SK-N-SH (cell line): ENCODE results near the gene LIN52. TPM values are rescaled to one million over a fixed set of nuclear protein-coding genes. Genes with fewer than 3 reads are reported as not detected.

Experiments
- CTCF ChIA-PET: fragments of 300-600, 350-600 bp; formaldehyde crosslinking; extraction: SDS; loops from one replicate; lab custom pipeline; 2021; lab: Yijun Ruan, JAX
- POLR2A ChIA-PET: fragments of 350-600 bp; sonication (Branson Sonifier 250); formaldehyde crosslinking; extraction: SDS; loops from one replicate; lab custom pipeline; 2020; ENCODE audit warnings: antibody characterized with exemption, inconsistent platforms; lab: Yijun Ruan, JAX
- DNase-seq: peaks from one replicate; pipeline ENCODE4 v3.0.0; 2012
- H2AFZ ChIP-seq: fragments of 200-600 bp; sonication (generic); 2 replicates; pipeline ENCODE4 v1.8.1; 2016; ENCODE audit warnings: antibody characterized with exemption, mild to moderate bottlenecking, low read depth
- H3F3A ChIP-seq: fragments of 200-600 bp; sonication (generic); replicated peaks from 2 replicates; pipeline ENCODE3; 2016; ENCODE audit warnings: antibody characterized with exemption, mild to moderate bottlenecking; ENCODE audit not compliant: insufficient read depth
- H3K27ac ChIP-seq, 2 experiments: fragments of 200-500 bp in 1 of 2; fragments of 200-600 bp in 1 of 2; sonication (Bioruptor generic) in 1 of 2; sonication (generic), shearing (Covaris generic) in 1 of 2; 2 replicates each; pipeline versions ENCODE4 v1.5.1 to v1.6.1; 2014 to 2016; ENCODE audit warnings: low read depth in 2 of 2, inconsistent platforms in 1 of 2, low read length in 1 of 2, mild to moderate bottlenecking in 1 of 2, mixed read lengths in 1 of 2
- H3K27me3 ChIP-seq: fragments of 200-600 bp; sonication (generic), shearing (Covaris generic); 2 replicates; pipeline ENCODE4 v1.6.1; 2016; ENCODE audit warnings: mixed run types; ENCODE audit not compliant: insufficient read depth
- H3K36me3 ChIP-seq, 2 experiments: fragments of 200-500 bp in 1 of 2; fragments of 200-600 bp in 1 of 2; sonication (Bioruptor generic) in 1 of 2; sonication (generic) in 1 of 2; replicated peaks in 1 of 2; 2 replicates each; pipeline versions ENCODE3 to v1.5.1; 2014 to 2016; ENCODE audit warnings: low read length in 1 of 2, mild to moderate bottlenecking in 1 of 2; ENCODE audit not compliant: insufficient read depth in 2 of 2, control insufficient read depth in 1 of 2
- H3K4me1 ChIP-seq, 2 experiments: fragments of 200-500 bp in 1 of 2; fragments of 200-600 bp in 1 of 2; sonication (Bioruptor generic) in 1 of 2; sonication (generic), shearing (Covaris generic) in 1 of 2; 2 replicates each; pipeline versions ENCODE4 v1.5.1 to v1.6.1; 2014 to 2016; ENCODE audit warnings: low read depth in 1 of 2, low read length in 1 of 2, mixed run types in 1 of 2; ENCODE audit not compliant: insufficient read depth in 2 of 2, control insufficient read depth in 1 of 2
- H3K4me2 ChIP-seq: fragments of 200-600 bp; sonication (generic), shearing (Covaris generic); 2 replicates; pipeline ENCODE4 v1.6.1; 2017; ENCODE audit warnings: mixed run types
- H3K4me3 ChIP-seq, 2 experiments: fragments of 200-500 bp in 1 of 2; fragments of 200-600 bp in 1 of 2; sonication (Bioruptor generic) in 1 of 2; sonication (generic), shearing (Covaris generic) in 1 of 2; 2 replicates each; pipeline versions ENCODE4 v1.5.1 to v1.8.1; 2014 to 2016; ENCODE audit warnings: low read depth in 2 of 2, inconsistent platforms in 1 of 2, low read length in 1 of 2, mild to moderate bottlenecking in 1 of 2, mixed read lengths in 1 of 2, moderate library complexity in 1 of 2
- H3K79me2 ChIP-seq: fragments of 200-600 bp; sonication (generic); 2 replicates; pipeline ENCODE4 v1.8.1; 2017; ENCODE audit warnings: mild to moderate bottlenecking; ENCODE audit not compliant: insufficient read depth
- H3K9ac ChIP-seq: fragments of 200-600 bp; sonication (generic); 2 replicates; pipeline ENCODE4 v1.6.1; 2017; ENCODE audit warnings: mixed run types
- H3K9me2 ChIP-seq: fragments of 200-600 bp; sonication (generic); 2 replicates; pipeline ENCODE4 v1.6.1; 2017; ENCODE audit warnings: mixed run types
- H3K9me3 ChIP-seq: fragments of 200-600 bp; sonication (generic); 2 replicates; pipeline ENCODE4 v1.6.1; 2017; ENCODE audit warnings: mixed run types, mild to moderate bottlenecking, moderate library complexity
- H4K20me1 ChIP-seq: fragments of 200-600 bp; sonication (generic); 2 replicates; pipeline ENCODE4 v1.6.1; 2017; ENCODE audit warnings: mild to moderate bottlenecking, mixed run types; ENCODE audit not compliant: insufficient read depth
- EP300 ChIP-seq, 2 experiments: IDR thresholded peaks; 2 replicates each; pipeline versions ENCODE4 v1.4.0 to v1.6.1; 2012; ENCODE audit warnings: borderline replicate concordance in 1 of 2, low read depth in 1 of 2, low read length in 1 of 2
- EZH2phosphoT487 ChIP-seq: fragments of 200-600 bp; sonication (generic); IDR thresholded peaks from 2 replicates; pipeline ENCODE4 v1.6.1; 2017; ENCODE audit warnings: low read depth, mixed run types, mild to moderate bottlenecking, antibody characterized with exemption, moderate library complexity, borderline replicate concordance
- FOSL2 ChIP-seq: IDR thresholded peaks from 2 replicates; pipeline ENCODE4 v1.4.0; 2012; ENCODE audit warnings: low read depth, mild to moderate bottlenecking, moderate library complexity, borderline replicate concordance
- GABPA ChIP-seq: IDR thresholded peaks from 2 replicates; pipeline ENCODE4 v1.4.0; 2012; ENCODE audit warnings: low read depth, mild to moderate bottlenecking
- NFIC ChIP-seq: IDR thresholded peaks from 2 replicates; pipeline ENCODE4 v1.4.0; 2012; ENCODE audit warnings: borderline replicate concordance
- NRF1 ChIP-seq: IDR thresholded peaks from 2 replicates; pipeline ENCODE4 v1.6.1; 2012; ENCODE audit warnings: low read depth, mild to moderate bottlenecking, low read length
- RCOR1 ChIP-seq: fragments of 150-350 bp; IDR thresholded peaks from 2 replicates; pipeline ENCODE4 v1.6.1; 2017; ENCODE audit warnings: antibody characterized with exemption, low read length
- REST ChIP-seq: IDR thresholded peaks from 2 replicates; pipeline ENCODE4 v1.6.1; 2012; ENCODE audit warnings: mild to moderate bottlenecking, low read depth, low read length, moderate library complexity
- SIN3A ChIP-seq: IDR thresholded peaks from 2 replicates; pipeline ENCODE4 v1.6.1; 2012; ENCODE audit warnings: low read depth, mild to moderate bottlenecking, low read length, moderate library complexity, borderline replicate concordance
- SMC3 ChIP-seq: IDR thresholded peaks from 2 replicates; pipeline ENCODE4 v1.6.1; 2012; ENCODE audit warnings: low read depth, low read length, improper control_type of control experiment
- USF1 ChIP-seq: IDR thresholded peaks from 2 replicates; pipeline ENCODE4 v1.4.0; 2012; ENCODE audit warnings: low read depth, borderline replicate concordance
- YY1 ChIP-seq: IDR thresholded peaks from 2 replicates; pipeline ENCODE4 v1.4.0; 2012; ENCODE audit warnings: low read depth, mild to moderate bottlenecking
- WGBS: methylation state at CpG from one replicate; pipeline ENCODE4 v1.1.6; 2017; ENCODE audit warnings: low lambda C conversion rate; 5-methylcytosine and 5-hydroxymethylcytosine counted together
- polyA plus RNA-seq, 3 experiments: library from polyadenylated mRNA; depleted of rRNA; stranded (reverse); fragments of >200 nt; gene quantifications; 2 replicates each; pipeline ENCODE4 v1.2.3, GENCODE V29; 2012
- TF ChIP-seq, protein P1 (sequence below): IDR thresholded peaks from 2 replicates; pipeline ENCODE4; 2012

Gene LIN52
- polyA plus RNA-seq, 1 of the 3 experiments (the other 2 are of a cell fraction) = 4.9 TPM

- CTCF ChIA-PET = interaction anchor here (0.8 to 1.5 kb wide), 2 partner anchors 14 to 17 kb away, joined by 3 to 6 read pairs; no protein-coding TSS in a partner anchor
Measured at GRCh38 chr14:74235017-74235416, 150.3 kb downstream of the LIN52 start.

GRCh38 chr14:74237441-74237840 lies 152.7 kb downstream of the LIN52 start:
- Histone ChIP-seq H2AFZ (no peak overlapping the region), H3K4me3 (no peak overlapping the region), H3K9me2 (no peaks in the 10 kb centered on the region), H3K9ac (no peak overlapping the region), H3K9me3 (no peaks in the 10 kb centered on the region), H3K79me2 (no peaks in the 10 kb centered on the region), H3F3A (no peaks in the 10 kb centered on the region), H3K27me3 (peaks cover 71% of the 10 kb centered on the region), H4K20me1 (peaks cover 18% of the 10 kb centered on the region), H3K27ac (no peak overlapping the region), H3K36me3 (no peaks in the 10 kb centered on the region), H3K4me2 (no peak overlapping the region), H3K4me1 (no peaks in the 10 kb centered on the region; a peak in 1 of 4 replicates)
- POLR2A ChIA-PET = no interaction called here
- DNase-seq = no peak
- 19% methylated on average over 3 of the region's 4 CpGs for WGBS
- CTCF ChIA-PET = interaction anchor here (0.9 to 6.2 kb wide), 5 partner anchors 10 to 125 kb away, joined by 3 to 30 read pairs (median 5); no protein-coding TSS in a partner anchor
- no peak for TF ChIP-seq GABPA
- TF ChIP-seq SIN3A = no peak
- no peak for TF ChIP-seq SMC3
- TF ChIP-seq, protein P1, sequence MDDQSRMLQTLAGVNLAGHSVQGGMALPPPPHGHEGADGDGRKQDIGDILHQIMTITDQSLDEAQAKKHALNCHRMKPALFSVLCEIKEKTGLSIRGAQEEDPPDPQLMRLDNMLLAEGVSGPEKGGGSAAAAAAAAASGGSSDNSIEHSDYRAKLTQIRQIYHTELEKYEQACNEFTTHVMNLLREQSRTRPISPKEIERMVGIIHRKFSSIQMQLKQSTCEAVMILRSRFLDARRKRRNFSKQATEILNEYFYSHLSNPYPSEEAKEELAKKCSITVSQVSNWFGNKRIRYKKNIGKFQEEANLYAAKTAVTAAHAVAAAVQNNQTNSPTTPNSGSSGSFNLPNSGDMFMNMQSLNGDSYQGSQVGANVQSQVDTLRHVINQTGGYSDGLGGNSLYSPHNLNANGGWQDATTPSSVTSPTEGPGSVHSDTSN = no peak
- no peak for TF ChIP-seq NRF1
- TF ChIP-seq EZH2phosphoT487 = no peak
- TF ChIP-seq REST = no peak
- TF ChIP-seq EP300 (IDR thresholded peaks at IDR 0.05; ENCODE audit: borderline replicate concordance in 1 of 2, low read depth in 1 of 2, low read length in 1 of 2) = no peak
- TF ChIP-seq FOSL2 = no peak
- no peak for TF ChIP-seq USF1
- no peak for TF ChIP-seq RCOR1

More at GRCh38 chr14:74235017-74235416, 150.3 kb downstream of the LIN52 start:
- no peaks in the 10 kb centered on the region for H3K9me3 ChIP-seq
- no peaks in the 10 kb centered on the region for H3F3A ChIP-seq
- H3K9ac ChIP-seq = no peak overlapping the region
- no peak overlapping the region for H3K27ac ChIP-seq
- no peaks in the 10 kb centered on the region for H3K9me2 ChIP-seq
- H3K4me1 ChIP-seq = no peaks in the 10 kb centered on the region; a peak in 1 of 4 replicates
- no peak for DNase-seq
- POLR2A ChIA-PET = no interaction called here
- 0 out of 2 replicates have a peak, but pooled peaks cover 4% of the 10 kb centered on the region for H4K20me1 ChIP-seq
- WGBS = 39% methylated on average over 4 of the region's 4 CpGs
- no peak overlapping the region for H3K4me2 ChIP-seq
- H3K27me3 ChIP-seq = peaks cover 55% of the 10 kb centered on the region
- H3K36me3 ChIP-seq = no peaks in the 10 kb centered on the region
- no peak overlapping the region for H3K4me3 ChIP-seq
- TF ChIP-seq REST (peak; percentile 71; the same call in 1 of the 2 replicates), NFIC (no peak), YY1 (no peak)
- no peak overlapping the region for H2AFZ ChIP-seq
- no peaks in the 10 kb centered on the region for H3K79me2 ChIP-seq
